ENCODE data around the gene CRHR2. TPM values are rescaled to one million over a fixed set of nuclear protein-coding genes. Genes with fewer than 3 reads are reported as not detected.

CRHR2 gene
- total and polyA plus RNA-seq, 2 of the 4 experiments (the other 2 are of a cell fraction): not detected

DNA sequence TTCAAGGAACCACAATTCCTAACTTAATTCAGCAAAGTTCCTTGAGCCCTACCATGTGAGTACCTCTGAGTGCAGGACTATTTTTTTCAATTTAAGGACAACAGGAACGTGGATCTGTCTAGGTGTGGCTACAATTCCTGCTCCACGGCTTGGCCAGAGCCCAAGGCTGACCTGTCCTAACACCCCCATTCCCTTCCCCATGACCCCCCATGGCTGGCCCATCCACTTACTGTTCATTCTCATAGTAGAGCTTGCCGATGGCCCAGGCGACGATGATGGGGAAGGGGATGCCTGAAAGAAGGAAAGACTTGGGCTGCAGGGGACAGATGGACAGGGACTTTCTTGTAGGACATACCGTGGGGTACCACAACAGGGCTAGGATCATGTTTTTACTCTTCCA, 20.3 kb downstream of the CRHR2 start:
- intact Hi-C loops (cut with micrococcal nuclease): no loop called here
- Histone ChIP-seq H2AK9ac (replicated peaks; ENCODE audit: low read depth, low read length, poor library complexity) (no peak overlapping the region), H3K9me3 (ENCODE audit: control insufficient read depth, insufficient read depth, low read length) (no peaks in the 10 kb centered on the region), H2BK5ac (ENCODE audit: low read depth, low read length, poor library complexity, severe bottlenecking) (no peak overlapping the region), H2BK15ac (ENCODE audit: low read depth, low read length) (no peak overlapping the region), H3K14ac (replicated peaks; ENCODE audit: low read depth, low read length) (no peak overlapping the region), H3K23ac (ENCODE audit: low read depth, low read length) (no peak overlapping the region), H3K79me1 (ENCODE audit: low read depth in 1 of 2, low read length in 2 of 2) (no peaks in the 10 kb centered on the region), H2AK5ac (ENCODE audit: low read depth, low read length) (no peak overlapping the region), H3K9ac (ENCODE audit: low read depth, low read length) (no peak overlapping the region), H3K36me3 (ENCODE audit: control insufficient read depth, insufficient read depth, low read length) (no peaks in the 10 kb centered on the region), H4K5ac (ENCODE audit: low read depth, low read length) (no peak overlapping the region), H3K4ac (ENCODE audit: low read depth, low read length) (no peak overlapping the region), H2AFZ (replicated peaks; ENCODE audit: low read length, poor library complexity) (no peak overlapping the region), H3K4me2 (ENCODE audit: low read depth, low read length) (no peak overlapping the region), H3K4me3 (ENCODE audit: insufficient read depth, low read depth, low read length) (no peak overlapping the region), H2BK20ac (ENCODE audit: low read depth, low read length) (no peak overlapping the region), H3K27ac (ENCODE audit: insufficient read depth, low read length) (no peak overlapping the region), H3K9me1 (ENCODE audit: insufficient read depth, low read length) (no peaks in the 10 kb centered on the region; the same call in 1 of the 2 replicates), H3K27me3 (ENCODE audit: control insufficient read depth, insufficient read depth, low read length) (peaks cover 28% of the 10 kb centered on the region), H3K56ac (ENCODE audit: extremely low read depth, insufficient read depth, low read length) (no peak overlapping the region), H3K18ac (ENCODE audit: low read depth, low read length) (no peak overlapping the region), H4K8ac (ENCODE audit: low read depth in 2 of 2, low read length in 2 of 2) (no peak overlapping the region), H4K20me1 (ENCODE audit: insufficient read depth, low read length) (no peaks in the 10 kb centered on the region), H2BK120ac (ENCODE audit: low read depth, low read length) (no peak overlapping the region), H3K4me1 (ENCODE audit: control insufficient read depth, insufficient read depth, low read length) (no peaks in the 10 kb centered on the region), H4K91ac (ENCODE audit: insufficient read depth, low read depth, low read length) (no peak overlapping the region)
- no CpG with 5 or more reads among the region's 6 CpGs for WGBS, 2 experiments (ENCODE audit: extremely low coverage in 2 of 2, insufficient read length in 1 of 2)
- ChIA-PET CTCF (no interaction called here), POLR2A (ENCODE audit: unreplicated experiment) (no interaction called here)
- ATAC-seq (ENCODE audit: low read depth): no peak
- in situ Hi-C loops (cut with MboI; ENCODE audit: low sequenced_read_pairs): no loop called here
- no TSS peak for BruUV-seq (replicated peaks)
- TF ChIP-seq BHLHE40 (IDR thresholded peaks at IDR 0.05; ENCODE audit: low read depth, low read length) (no peak), CHD1 (IDR thresholded peaks at IDR 0.05; ENCODE audit: low read depth, low read length) (no peak), FOS (IDR thresholded peaks at IDR 0.05; ENCODE audit: low read depth, low read length) (no peak), MAFK (IDR thresholded peaks at IDR 0.05; ENCODE audit: low read depth, low read length) (no peak), MXI1 (IDR thresholded peaks at IDR 0.05; ENCODE audit: borderline replicate concordance, low read depth, low read length) (no peak), NFE2L2 (IDR thresholded peaks at IDR 0.05; ENCODE audit: low read depth, low read length) (no peak), RCOR1 (IDR thresholded peaks at IDR 0.05; ENCODE audit: insufficient replicate concordance, low read length) (no peak), RAD21 (IDR thresholded peaks at IDR 0.05; ENCODE audit: low read length) (no peak)
- TF ChIP-seq, protein P1, sequence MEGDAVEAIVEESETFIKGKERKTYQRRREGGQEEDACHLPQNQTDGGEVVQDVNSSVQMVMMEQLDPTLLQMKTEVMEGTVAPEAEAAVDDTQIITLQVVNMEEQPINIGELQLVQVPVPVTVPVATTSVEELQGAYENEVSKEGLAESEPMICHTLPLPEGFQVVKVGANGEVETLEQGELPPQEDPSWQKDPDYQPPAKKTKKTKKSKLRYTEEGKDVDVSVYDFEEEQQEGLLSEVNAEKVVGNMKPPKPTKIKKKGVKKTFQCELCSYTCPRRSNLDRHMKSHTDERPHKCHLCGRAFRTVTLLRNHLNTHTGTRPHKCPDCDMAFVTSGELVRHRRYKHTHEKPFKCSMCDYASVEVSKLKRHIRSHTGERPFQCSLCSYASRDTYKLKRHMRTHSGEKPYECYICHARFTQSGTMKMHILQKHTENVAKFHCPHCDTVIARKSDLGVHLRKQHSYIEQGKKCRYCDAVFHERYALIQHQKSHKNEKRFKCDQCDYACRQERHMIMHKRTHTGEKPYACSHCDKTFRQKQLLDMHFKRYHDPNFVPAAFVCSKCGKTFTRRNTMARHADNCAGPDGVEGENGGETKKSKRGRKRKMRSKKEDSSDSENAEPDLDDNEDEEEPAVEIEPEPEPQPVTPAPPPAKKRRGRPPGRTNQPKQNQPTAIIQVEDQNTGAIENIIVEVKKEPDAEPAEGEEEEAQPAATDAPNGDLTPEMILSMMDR (conservative IDR thresholded peaks at IDR 0.05; ENCODE audit: low read depth, low read length): no peak
- TF ChIP-seq, protein P2, sequence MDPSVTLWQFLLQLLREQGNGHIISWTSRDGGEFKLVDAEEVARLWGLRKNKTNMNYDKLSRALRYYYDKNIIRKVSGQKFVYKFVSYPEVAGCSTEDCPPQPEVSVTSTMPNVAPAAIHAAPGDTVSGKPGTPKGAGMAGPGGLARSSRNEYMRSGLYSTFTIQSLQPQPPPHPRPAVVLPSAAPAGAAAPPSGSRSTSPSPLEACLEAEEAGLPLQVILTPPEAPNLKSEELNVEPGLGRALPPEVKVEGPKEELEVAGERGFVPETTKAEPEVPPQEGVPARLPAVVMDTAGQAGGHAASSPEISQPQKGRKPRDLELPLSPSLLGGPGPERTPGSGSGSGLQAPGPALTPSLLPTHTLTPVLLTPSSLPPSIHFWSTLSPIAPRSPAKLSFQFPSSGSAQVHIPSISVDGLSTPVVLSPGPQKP (IDR thresholded peaks at IDR 0.05; ENCODE audit: borderline replicate concordance, low read depth, low read length): no peak
- dilution Hi-C loops (cut with HindIII; ENCODE audit: low sequenced_read_pairs, unreplicated experiment): no loop called here
- DNase-seq: no peak
